PC-3 (cell line): ENCODE data around the gene EXD3. TPM values are rescaled to one million over a fixed set of nuclear protein-coding genes. Genes with fewer than 3 reads are reported as not detected.

ENCODE experiments used
- ATAC-seq: fragments of 200-7000 bp; cut with Tn5 transposase; 2 replicates; pipeline ENCODE4 v1.9.1; 2020; ENCODE audit warnings: mild to moderate bottlenecking, moderate library complexity
- BruUV-seq: library from RNA; stranded (reverse); fragments of 400-500 nt; replicated peaks from 2 replicates; lab custom pipeline; 2021; lab: Mats Ljungman, UMichigan
- CTCF ChIA-PET: fragments of 300-600 bp; sonication (Branson Sonifier 250); formaldehyde crosslinking; loops from one replicate; lab custom pipeline; 2022; ENCODE audit warnings: antibody characterized with exemption; lab: Charles Lee
- POLR2A ChIA-PET: fragments of 300-600 bp; sonication (Branson Sonifier 250); formaldehyde crosslinking; loops from one replicate; lab custom pipeline; 2022; ENCODE audit warnings: antibody characterized with exemption; ENCODE audit not compliant: unreplicated experiment; lab: Charles Lee
- DNase-seq: peaks from one replicate; pipeline ENCODE4 v3.0.0-alpha.2; 2015
- H2AFZ ChIP-seq: fragments of 300-600 bp; sonication (generic); 2 replicates; pipeline ENCODE4 v1.6.0; 2016; ENCODE audit warnings: antibody characterized with exemption, low read length
- H3F3A ChIP-seq: fragments of 300-600 bp; sonication (generic); one replicate; pipeline ENCODE4 v1.6.0; 2017; ENCODE audit warnings: antibody characterized with exemption, low read length, control low read depth, mild to moderate bottlenecking; ENCODE audit not compliant: unreplicated experiment
- H3K27ac ChIP-seq: fragments of 300-600 bp; sonication (generic); 2 replicates; pipeline ENCODE4 v1.5.1; 2016; ENCODE audit warnings: mild to moderate bottlenecking, low read length
- H3K27me3 ChIP-seq: fragments of 300-600 bp; sonication (generic); 2 replicates; pipeline ENCODE4 v1.6.1; 2016; ENCODE audit warnings: low read length, mixed read lengths
- H3K36me3 ChIP-seq: fragments of 300-600 bp; sonication (generic); 2 replicates; pipeline ENCODE4 v1.6.1; 2016; ENCODE audit warnings: low read depth, mixed run types, low read length, mixed read lengths
- H3K4me1 ChIP-seq: fragments of 300-600 bp; sonication (generic); 2 replicates; pipeline ENCODE4 v1.5.1; 2016; ENCODE audit warnings: low read length; ENCODE audit not compliant: insufficient read depth
- H3K4me2 ChIP-seq: fragments of 300-600 bp; sonication (generic); 2 replicates; pipeline ENCODE4 v1.6.0; 2016; ENCODE audit warnings: low read length
- H3K4me3 ChIP-seq: fragments of 300-600 bp; sonication (generic); 2 replicates; pipeline ENCODE4 v1.5.1; 2016; ENCODE audit warnings: mild to moderate bottlenecking, low read length, mixed read lengths
- H3K79me2 ChIP-seq: fragments of 300-600 bp; sonication (generic); 2 replicates; pipeline ENCODE4 v1.6.1; 2017; ENCODE audit warnings: low read length, mixed read lengths
- H3K9ac ChIP-seq: fragments of 300-600 bp; sonication (generic); 2 replicates; pipeline ENCODE4 v1.6.0; 2016; ENCODE audit warnings: mild to moderate bottlenecking, low read length
- H3K9me2 ChIP-seq: fragments of 300-600 bp; sonication (generic); replicated peaks from 2 replicates; pipeline ENCODE4 v1.6.1; 2016; ENCODE audit warnings: mixed run types, low read length, mixed read lengths
- H3K9me3 ChIP-seq: fragments of 300-600 bp; sonication (generic); 2 replicates; pipeline ENCODE4 v1.6.1; 2016; ENCODE audit warnings: low read length, mixed read lengths
- H4K20me1 ChIP-seq: fragments of 300-600 bp; sonication (generic); 2 replicates; pipeline ENCODE4 v1.6.1; 2016; ENCODE audit warnings: low read length, mixed read lengths
- CTCF ChIP-seq: fragments of 300-600 bp; sonication (generic); conservative IDR thresholded peaks from 2 replicates; pipeline ENCODE4 v1.5.1; 2017; ENCODE audit warnings: antibody characterized with exemption, low read depth, mild to moderate bottlenecking, low read length
- EZH2 ChIP-seq: fragments of 300-600 bp; sonication (generic); IDR thresholded peaks from one replicate; pipeline ENCODE4 v1.6.1; 2017; ENCODE audit warnings: antibody characterized with exemption, mild to moderate bottlenecking, low read length; ENCODE audit not compliant: unreplicated experiment
- EZH2phosphoT487 ChIP-seq: fragments of 300-600 bp; sonication (generic); IDR thresholded peaks from 2 replicates; pipeline ENCODE4 v1.6.1; 2018; ENCODE audit warnings: mild to moderate bottlenecking, antibody characterized with exemption, low read length, borderline replicate concordance
- intact Hi-C: fragments of 100-400 bp; cut with micrococcal nuclease; formaldehyde crosslinking; loops from 2 replicates; pipeline ENCODE4 v1.9.0; 2023
- total RNA-seq: library from RNA; depleted of rRNA; stranded (reverse); fragments of >200 nt; gene quantifications from 2 replicates; pipeline ENCODE4 v1.2.3, GENCODE V29; 2014

The EXD3 gene
- total RNA-seq, 1 experiment from 2014 or later, result 1.9 TPM

- intact Hi-C loops, result no loop called here
- Histone ChIP-seq H3K79me2 (peaks cover 15% of the 10 kb centered on the region), H3K9me2 (no peaks in the 10 kb centered on the region), H3F3A (no peaks in the 10 kb centered on the region), H3K9ac (peak overlapping the region; percentile 73), H4K20me1 (peaks cover 10% of the 10 kb centered on the region), H3K27ac (peak overlapping the region; percentile 30; the same call in 1 of the 2 replicates), H2AFZ (no peak overlapping the region), H3K4me2 (peak overlapping the region; percentile 89), H3K27me3 (no peaks in the 10 kb centered on the region), H3K4me1 (peaks cover 5% of the 10 kb centered on the region; the same call in 1 of the 2 replicates), H3K36me3 (no peaks in the 10 kb centered on the region), H3K4me3 (peak overlapping the region; percentile 89), H3K9me3 (no peaks in the 10 kb centered on the region)
- POLR2A ChIA-PET, result no interaction called here
- DNase-seq (no peak), ATAC-seq (no peak)
- CTCF ChIA-PET, result no interaction called here
- TF ChIP-seq EZH2, result no peak
- TF ChIP-seq CTCF, result no peak
- TF ChIP-seq EZH2phosphoT487, result no peak
- BruUV-seq, result no TSS peak
Measured at GRCh38 chr9:137300567-137301080, 122.3 kb downstream of the EXD3 start.

GRCh38 chr9:137299938-137300337 is 123.0 kb downstream of the EXD3 start:
- no peaks in the 10 kb centered on the region for H3F3A ChIP-seq
- peak overlapping the region; percentile 73; the same call in 1 of the 2 replicates for H3K9ac ChIP-seq
- ATAC-seq (no peak), DNase-seq (no peak)
- CTCF ChIA-PET, result no interaction called here
- no peak for TF ChIP-seq EZH2
- TF ChIP-seq CTCF, result no peak
- TF ChIP-seq EZH2phosphoT487, result no peak
- peaks cover 10% of the 10 kb centered on the region for H4K20me1 ChIP-seq
- H3K27ac ChIP-seq, result no peak overlapping the region
- no peak overlapping the region for H2AFZ ChIP-seq
- no peaks in the 10 kb centered on the region for H3K9me2 ChIP-seq
- POLR2A ChIA-PET, result no interaction called here
- H3K27me3 ChIP-seq, result no peaks in the 10 kb centered on the region
- intact Hi-C loops, result no loop called here
- H3K4me2 ChIP-seq, result peak overlapping the region; percentile 89
- no peaks in the 10 kb centered on the region for H3K9me3 ChIP-seq
- peak overlapping the region; percentile 89 for H3K4me3 ChIP-seq
- peaks cover 15% of the 10 kb centered on the region for H3K79me2 ChIP-seq
- BruUV-seq, result TSS peak; percentile 83
- H3K36me3 ChIP-seq, result no peaks in the 10 kb centered on the region
- H3K4me1 ChIP-seq, result peaks cover 5% of the 10 kb centered on the region; the same call in 1 of the 2 replicates

- no peaks in the 10 kb centered on the region for H3K27me3 ChIP-seq
- DNase-seq (no peak), ATAC-seq (no peak)
- no peak overlapping the region for H3K4me2 ChIP-seq
- POLR2A ChIA-PET, result interaction anchor here (0.6 kb wide), 1 partner anchor 23 kb away, joined by 4 read pairs; no protein-coding TSS in a partner anchor
- H3K79me2 ChIP-seq, result peaks cover 15% of the 10 kb centered on the region
- peaks cover 5% of the 10 kb centered on the region; the same call in 1 of the 2 replicates for H3K4me1 ChIP-seq
- CTCF ChIA-PET, result no interaction called here
- peaks cover 10% of the 10 kb centered on the region for H4K20me1 ChIP-seq
- H3K9me2 ChIP-seq, result no peaks in the 10 kb centered on the region
- H2AFZ ChIP-seq, result no peak overlapping the region
- no peak overlapping the region for H3K9ac ChIP-seq
- no peaks in the 10 kb centered on the region for H3K36me3 ChIP-seq
- no peak overlapping the region for H3K27ac ChIP-seq
- no peaks in the 10 kb centered on the region for H3F3A ChIP-seq
- H3K9me3 ChIP-seq, result no peaks in the 10 kb centered on the region
- BruUV-seq, result no TSS peak
- TF ChIP-seq EZH2phosphoT487 (no peak), EZH2 (no peak), CTCF (no peak)
- intact Hi-C loops, result no loop called here
- no peak overlapping the region for H3K4me3 ChIP-seq
Measured at GRCh38 chr9:137299203-137299565, 123.8 kb downstream of the EXD3 start.
